Cardiac muscle cell (in vitro differentiated cells and primary cell): ENCODE data around the gene OXER1. TPM values are rescaled to one million over a fixed set of nuclear protein-coding genes. Genes with fewer than 3 reads are reported as not detected.

Source experiments
- DNase-seq, 2 donors: peaks; one replicate each; pipeline versions ENCODE4 v3.0.0 to v3.0.0-alpha.2; 2010 to 2017; ENCODE audit warnings: low read depth in 1 of 2, low spot score in 1 of 2
- H3K27ac ChIP-seq: fragments of 200-600 bp; sonication (generic); 2 replicates; pipeline ENCODE4 v1.5.1; 2016
- H3K27me3 ChIP-seq: fragments of 200-600 bp; sonication (generic); 2 replicates; pipeline ENCODE4 v1.6.0; 2016; ENCODE audit warnings: control low read depth
- H3K36me3 ChIP-seq: fragments of 200-600 bp; sonication (generic); 2 replicates; pipeline ENCODE4 v1.5.1; 2016; ENCODE audit warnings: control low read depth
- H3K4me1 ChIP-seq: fragments of 200-600 bp; sonication (generic); 2 replicates; pipeline ENCODE4 v1.8.1; 2017; ENCODE audit warnings: low read depth, mild to moderate bottlenecking, mixed run types
- H3K4me3 ChIP-seq: fragments of 200-600 bp; sonication (generic); 2 replicates; pipeline ENCODE4 v1.5.1; 2016; ENCODE audit warnings: mild to moderate bottlenecking
- H3K9me3 ChIP-seq: fragments of 200-600 bp; sonication (generic); 2 replicates; pipeline ENCODE4 v1.5.1; 2017; ENCODE audit warnings: low read depth, mild to moderate bottlenecking, control low read depth
- CTCF ChIP-seq: IDR thresholded peaks from 2 replicates; pipeline ENCODE4 v1.5.1; 2012; ENCODE audit warnings: low read depth, mild to moderate bottlenecking, low read length
- polyA plus RNA-seq: library from polyadenylated mRNA; unstranded; fragments of >200 nt; fragmentation: Nextera tagmentation; extraction: Ambion mirVana; gene quantifications from 2 replicates; pipeline ENCODE4 v1.2.1, GENCODE V29; 2016
- total RNA-seq: library from RNA; depleted of rRNA; stranded (reverse); fragments of >200 nt; gene quantifications from 2 replicates; pipeline ENCODE4 v1.2.3, GENCODE V29; 2016

Gene OXER1
- total and polyA plus RNA-seq, 2 experiments from 2014 or later = 0.15 to 0.48 TPM

GRCh38 chr2:42788882-42789281 is 24.9 kb upstream of the OXER1 start:
- peaks cover 16% of the 10 kb centered on the region for H3K27me3 ChIP-seq
- H3K9me3 ChIP-seq = no peaks in the 10 kb centered on the region
- H3K4me3 ChIP-seq = no peak overlapping the region
- DNase-seq = no peak
- no peak overlapping the region for H3K27ac ChIP-seq
- H3K36me3 ChIP-seq = no peaks in the 10 kb centered on the region
- no peaks in the 10 kb centered on the region for H3K4me1 ChIP-seq
- TF ChIP-seq CTCF = no peak

- no peaks in the 10 kb centered on the region for H3K4me1 ChIP-seq
Observed at GRCh38 chr2:42788478-42788793, 24.5 kb upstream of the OXER1 start.

GRCh38 chr2:42787788-42788477 is 24.0 kb upstream of the OXER1 start:
- DNase-seq = no peak
- Histone ChIP-seq H3K27ac (no peak overlapping the region), H3K4me3 (no peak overlapping the region), H3K27me3 (peaks cover 11% of the 10 kb centered on the region), H3K4me1 (no peaks in the 10 kb centered on the region), H3K36me3 (no peaks in the 10 kb centered on the region), H3K9me3 (no peaks in the 10 kb centered on the region)
- no peak for TF ChIP-seq CTCF

More at GRCh38 chr2:42788478-42788793, 24.5 kb upstream of the OXER1 start:
- Histone ChIP-seq H3K4me3 (no peak overlapping the region), H3K27me3 (peaks cover 16% of the 10 kb centered on the region), H3K27ac (no peak overlapping the region), H3K36me3 (no peaks in the 10 kb centered on the region), H3K9me3 (no peaks in the 10 kb centered on the region)
- DNase-seq = no peak
- no peak for TF ChIP-seq CTCF

- Histone ChIP-seq H3K36me3 (no peaks in the 10 kb centered on the region), H3K4me3 (no peak overlapping the region), H3K27ac (no peak overlapping the region), H3K9me3 (no peaks in the 10 kb centered on the region), H3K27me3 (peaks cover 6% of the 10 kb centered on the region), H3K4me1 (no peaks in the 10 kb centered on the region)
- no peak for DNase-seq
- no peak for TF ChIP-seq CTCF
Observed at GRCh38 chr2:42787424-42787787, 23.5 kb upstream of the OXER1 start.

GRCh38 chr2:42786561-42787345 is 22.8 kb upstream of the OXER1 start:
- Histone ChIP-seq H3K27ac (no peak overlapping the region), H3K4me3 (no peak overlapping the region), H3K9me3 (no peaks in the 10 kb centered on the region), H3K4me1 (no peaks in the 10 kb centered on the region), H3K36me3 (no peaks in the 10 kb centered on the region), H3K27me3 (no peaks in the 10 kb centered on the region)
- DNase-seq = no peak
- TF ChIP-seq CTCF = no peak
